Measurements from ENCODE around the gene APOD. TPM values are rescaled to one million over a fixed set of nuclear protein-coding genes. Genes with fewer than 3 reads are reported as not detected.

Gene APOD
- total and polyA plus RNA-seq, 2 of the 8 experiments (the other 6 are each of a cell fraction or from before 2014, with no cell fraction given), result not detected

GRCh38 chr3:195584543-195584870 is 767 bp upstream of the APOD start:
- POLR2A ChIA-PET (ENCODE audit: partially characterized antibody), result no interaction called here
- Histone ChIP-seq H2AK5ac (ENCODE audit: low read depth, low read length) (no peak overlapping the region), H3K9me3 (ENCODE audit: insufficient read depth in 2 of 2, low read depth in 1 of 2, low read length in 1 of 2) (peaks cover 0 to 4% of the 10 kb centered on the region in 2 experiments; a peak in 1 of 4 replicates), H2BK120ac (replicated peaks; ENCODE audit: low read depth, low read length) (no peak overlapping the region), H3K36me3 (ENCODE audit: control insufficient read depth in 2 of 4, insufficient read depth in 4 of 4, low read length in 3 of 4) (no peaks in the 10 kb centered on the region), H3K4me2 (ENCODE audit: insufficient read depth in 1 of 2, low read depth in 2 of 2, low read length in 2 of 2) (no peak overlapping the region), H3K56ac (replicated peaks; ENCODE audit: insufficient read length, low read depth, low read length) (no peak overlapping the region), H3K4me3 (ENCODE audit: extremely low read depth in 1 of 4, insufficient read depth in 2 of 4, low read depth in 3 of 4, low read length in 4 of 4) (no peak overlapping the region), H3K23me2 (ENCODE audit: low read depth, low read length) (no peaks in the 10 kb centered on the region; the same call in 1 of the 2 replicates), H3K9ac (replicated peaks in 1 of 4; ENCODE audit: extremely low read depth in 1 of 4, low read depth in 3 of 4, low read length in 3 of 4) (no peak overlapping the region), H2BK5ac (ENCODE audit: low read depth, low read length) (no peak overlapping the region), H4K8ac (ENCODE audit: extremely low read depth, insufficient read depth, low read length) (no peak overlapping the region), H2BK20ac (ENCODE audit: low read length) (no peak overlapping the region), H3K4ac (replicated peaks; ENCODE audit: insufficient read length, low read depth, low read length) (no peak overlapping the region), H4K91ac (replicated peaks; ENCODE audit: insufficient read length, low read length) (no peak overlapping the region), H2AFZ (ENCODE audit: low read length) (no peak overlapping the region), H3K79me1 (ENCODE audit: low read depth, low read length) (no peaks in the 10 kb centered on the region), H3K27me3 (replicated peaks in 1 of 4; ENCODE audit: control insufficient read depth in 3 of 4, extremely low read depth in 1 of 4, insufficient read depth in 3 of 4, low read length in 3 of 4) (no peaks in the 10 kb centered on the region), H3K14ac (ENCODE audit: insufficient read length) (no peak overlapping the region), H2BK12ac (ENCODE audit: low read depth, low read length) (no peak overlapping the region), H3K23ac (ENCODE audit: insufficient read length) (no peak overlapping the region), H3K18ac (ENCODE audit: extremely low read depth, low read length) (no peak overlapping the region), H3K27ac (ENCODE audit: low read depth, low read length) (no peak overlapping the region), H3K4me1 (replicated peaks in 1 of 4; ENCODE audit: control insufficient read depth in 3 of 4, insufficient read depth in 4 of 4, low read length in 3 of 4) (no peaks in the 10 kb centered on the region), H2BK15ac (ENCODE audit: low read length) (no peak overlapping the region), H4K20me1 (replicated peaks in 1 of 2; ENCODE audit: control insufficient read depth in 1 of 2, insufficient read depth in 2 of 2, low read length in 2 of 2) (no peaks in the 10 kb centered on the region), H3K79me2 (ENCODE audit: control insufficient read depth in 1 of 2, insufficient read depth in 2 of 2, low read length in 2 of 2) (no peaks in the 10 kb centered on the region), H4K5ac (ENCODE audit: insufficient read length, low read depth, low read length) (no peak overlapping the region)
- FAIRE-seq (no peak), DNase-seq (ENCODE audit: low read depth in 1 of 2, low spot score in 2 of 2) (no peak)
- CTCF ChIA-PET (ENCODE audit: partially characterized antibody), result interaction anchor here (1.0 to 1.2 kb wide), 2 partner anchors 12 to 313 kb away, joined by 3 read pairs; no protein-coding TSS in a partner anchor
- 86% methylated on average over 4 of the region's 4 CpGs; no CpG with 5 or more reads in 1 of the 2 experiments for WGBS, 2 experiments (ENCODE audit: extremely low coverage in 1 of 2, insufficient coverage in 1 of 2, insufficient read length in 1 of 2, insufficient replicate concordance in 2 of 2, low coverage in 1 of 2, low lambda C conversion rate in 2 of 2, missing lambda C conversion rate in 1 of 2)
- TF ChIP-seq BCL11A (IDR thresholded peaks at IDR 0.05; ENCODE audit: low read depth in 2 of 2, low read length in 2 of 2) (no peak), CEBPB (IDR thresholded peaks at IDR 0.05; ENCODE audit: low read depth, low read length) (no peak), RXRA (IDR thresholded peaks at IDR 0.05; ENCODE audit: insufficient read depth, low read depth, low read length) (no peak), TCF12 (IDR thresholded peaks at IDR 0.05; ENCODE audit: low read depth, low read length) (no peak), TBP (IDR thresholded peaks at IDR 0.05; ENCODE audit: low read depth, low read length) (no peak), GABPA (IDR thresholded peaks at IDR 0.05; ENCODE audit: borderline replicate concordance, insufficient read depth, low read length) (no peak), SAP30 (IDR thresholded peaks at IDR 0.05; ENCODE audit: insufficient read depth, insufficient replicate concordance, low read length) (no peak), NANOG (IDR thresholded peaks at IDR 0.05; ENCODE audit: insufficient read depth, low read depth, low read length, poor library complexity, severe bottlenecking) (no peak), KDM1A (IDR thresholded peaks at IDR 0.05; ENCODE audit: borderline replicate concordance, low read length) (no peak)
